Transverse colon (tissue), 4 donors: ENCODE measurements around the gene TSR2. TPM values are rescaled to one million over a fixed set of nuclear protein-coding genes. Genes with fewer than 3 reads are reported as not detected.

Experiments used
- DNase-seq: peaks from one replicate; pipeline ENCODE4 v3.0.0-alpha.2; 2019
- H3K27ac ChIP-seq, 4 donors: fragments of 200-600 bp; sonication (generic); 2 replicates each; pipeline ENCODE4 v1.5.1; 2016 to 2018; ENCODE audit warnings: inconsistent platforms in 4 of 4
- H3K27me3 ChIP-seq: fragments of 200-600 bp; sonication (generic); 2 replicates; pipeline ENCODE4 v1.5.1; 2017; ENCODE audit warnings: inconsistent platforms
- H3K36me3 ChIP-seq, 4 donors: fragments of 200-600 bp; sonication (generic); 2 replicates each; pipeline ENCODE4 v1.5.1; 2017 to 2019; ENCODE audit warnings: inconsistent platforms in 4 of 4
- H3K4me1 ChIP-seq, 4 donors: fragments of 200-600 bp; sonication (generic); 2 replicates each; pipeline ENCODE4 v1.5.1; 2017 to 2020; ENCODE audit warnings: inconsistent platforms in 4 of 4
- H3K4me3 ChIP-seq, 4 donors: fragments of 200-600 bp; sonication (generic); 1 replicate in 1 of 4; 2 replicates in 3 of 4; pipeline versions ENCODE4 v1.5.1 to v1.6.1; 2017 to 2019; ENCODE audit warnings: inconsistent platforms in 4 of 4
- H3K9me3 ChIP-seq, 2 donors: fragments of 200-600 bp; sonication (generic); 2 replicates each; pipeline ENCODE4 v1.5.1; 2017 to 2019; ENCODE audit warnings: inconsistent platforms in 2 of 2
- CTCF ChIP-seq, 5 experiments: fragments of 200-600 bp in 3 of 5; fragments of 450-650 bp in 2 of 5; sonication (generic) in 3 of 5; IDR thresholded peaks; 1 replicate in 2 of 5; 2 replicates in 3 of 5; pipeline ENCODE4 v1.5.1; 2016 to 2017; ENCODE audit warnings: antibody characterized with exemption in 5 of 5, inconsistent platforms in 3 of 5, mild to moderate bottlenecking in 2 of 5, moderate library complexity in 1 of 5
- EP300 ChIP-seq: sonication (generic); formaldehyde crosslinking; IDR thresholded peaks from one replicate; pipeline ENCODE4 v1.6.1; 2017; ENCODE audit warnings: antibody characterized with exemption, low read depth
- POLR2A ChIP-seq: fragments of 450-650 bp; IDR thresholded peaks from one replicate; pipeline ENCODE4 v1.6.1; 2016; ENCODE audit warnings: antibody characterized with exemption, mild to moderate bottlenecking, moderate library complexity
- POLR2AphosphoS5 ChIP-seq, 3 donors: sonication (generic); formaldehyde crosslinking; IDR thresholded peaks; one replicate each; pipeline ENCODE4 v1.6.1; 2016; ENCODE audit warnings: antibody characterized with exemption in 3 of 3
- WGBS, 2 donors: methylation state at CpG; one replicate each; pipeline ENCODE4 v1.1.5; 2018; ENCODE audit warnings: low coverage in 1 of 2; 5-methylcytosine and 5-hydroxymethylcytosine counted together
- in situ Hi-C, 4 donors: fragments of 200-750 bp; cut with MboI; loops; one replicate each; pipeline versions ENCODE4 v1.15.0 to v1.15.1; 2017; ENCODE audit warnings: low sequenced_read_pairs in 3 of 4, low pct_ligation_motif_present in 1 of 4, low pct_unique_long_range_greater_than_20kb in 1 of 4
- intact Hi-C: fragments of 100-400 bp; cut with DNase I; formaldehyde crosslinking; loops from one replicate; pipeline ENCODE4 v1.15.1; 2023; ENCODE audit warnings: low total_unique reads
- total RNA-seq, 4 donors: library from RNA; depleted of rRNA; stranded (reverse); fragments of >200 nt; gene quantifications; one replicate each; pipeline ENCODE4 v1.1.0, GENCODE V29; 2016

The TSR2 gene
- 10 to 100 TPM in 3 of 4 donors, 1 to 10 TPM in 1; 7.6 to 18.1 (median 17.9) TPM for total RNA-seq

- no peak for TF ChIP-seq EP300
- TF ChIP-seq CTCF (IDR thresholded peaks at IDR 0.05): no peak
- TF ChIP-seq POLR2A: peak; percentile 58
- peak; percentile 63 to 78 (median 73) for TF ChIP-seq POLR2AphosphoS5 (IDR thresholded peaks at IDR 0.05)
- no peaks in the 10 kb centered on the region for H3K27me3 ChIP-seq
- WGBS, 2 donors: 44% methylated on average over 40 of the region's 40 CpGs; no CpG with 5 or more reads in 1 of the 2 donors
- peak within 1 kb of the TSS; percentile 57 to 90 (median 77) for H3K4me3 ChIP-seq
- no peaks in the 10 kb centered on the region for H3K36me3 ChIP-seq
- intact Hi-C loops: no loop called here
- peak; percentile 83 for DNase-seq
- peaks cover 0 to 12% (median 3%) of the 10 kb centered on the region in 4 donors for H3K4me1 ChIP-seq
- H3K27ac ChIP-seq: peak within 1 kb of the TSS; percentile 57 to 81 (median 72)
- H3K9me3 ChIP-seq: no peaks in the 10 kb centered on the region
- in situ Hi-C loops: loop anchor here in 1 of 4 donors (25.0 kb wide), 1 partner anchor 372 kb away; the partner anchor contains the start of gene MAGED2
Observed at GRCh38 chrX:54439960-54440871, at the start of gene TSR2. TSS of gene TSR2 (plus strand) at chrX:54440404. CDS start at chrX:54440422, 18 bp downstream.

GRCh38 chrX:54397113-54397512 is 43.1 kb upstream of the TSR2 start:
- WGBS, 2 donors: 91% methylated on average over 1 of the region's 1 CpG; no CpG with 5 or more reads in 1 of the 2 donors
- no peak overlapping the region for H3K27ac ChIP-seq

GRCh38 chrX:54407266-54407665 is 32.9 kb upstream of the TSR2 start:
- 59 to 100% methylated on average over 1 to 2 of the region's 2 CpGs for WGBS, 2 donors
- H3K9me3 ChIP-seq: no peaks in the 10 kb centered on the region
- in situ Hi-C loops: no loop called here
- TF ChIP-seq POLR2AphosphoS5 (IDR thresholded peaks at IDR 0.05) (no peak), CTCF (IDR thresholded peaks at IDR 0.05) (no peak)
- no peak overlapping the region for H3K4me3 ChIP-seq
- no peaks in the 10 kb centered on the region for H3K27me3 ChIP-seq
- H3K36me3 ChIP-seq: no peaks in the 10 kb centered on the region
- no peak for DNase-seq
- no peaks in the 10 kb centered on the region for H3K4me1 ChIP-seq
- intact Hi-C loops: no loop called here
- H3K27ac ChIP-seq: no peak overlapping the region

More at GRCh38 chrX:54397113-54397512, 43.1 kb upstream of the TSR2 start:
- no peaks in the 10 kb centered on the region for H3K27me3 ChIP-seq
- no peaks in the 10 kb centered on the region for H3K9me3 ChIP-seq
- in situ Hi-C loops (no loop called here), intact Hi-C loops (no loop called here)
- no peak for DNase-seq
- no peaks in the 10 kb centered on the region for H3K4me1 ChIP-seq
- no peak for TF ChIP-seq EP300
- no peak for TF ChIP-seq CTCF (IDR thresholded peaks at IDR 0.05)
- TF ChIP-seq POLR2AphosphoS5 (IDR thresholded peaks at IDR 0.05): no peak
- no peak for TF ChIP-seq POLR2A
- H3K36me3 ChIP-seq: no peaks in the 10 kb centered on the region
- H3K4me3 ChIP-seq: no peak overlapping the region

- no peak overlapping the region for H3K27ac ChIP-seq
- TF ChIP-seq CTCF (IDR thresholded peaks at IDR 0.05) (no peak), POLR2AphosphoS5 (IDR thresholded peaks at IDR 0.05) (no peak), POLR2A (no peak), EP300 (no peak)
- 67 to 77% methylated on average over 1 of the region's 1 CpG for WGBS, 2 donors
- intact Hi-C loops (no loop called here), in situ Hi-C loops (no loop called here)
- DNase-seq: no peak
- H3K36me3 ChIP-seq: no peaks in the 10 kb centered on the region
- no peaks in the 10 kb centered on the region for H3K27me3 ChIP-seq
- H3K4me1 ChIP-seq: no peaks in the 10 kb centered on the region
- no peaks in the 10 kb centered on the region for H3K9me3 ChIP-seq
- H3K4me3 ChIP-seq: no peak overlapping the region
Observed at GRCh38 chrX:54411732-54412131, 28.5 kb upstream of the TSR2 start.
